HEK293 (cell line): ENCODE data around the gene COA6.
A peak's percentile ranks its signal among the peaks of the same experiment; 100 is the strongest.

Experiments
- CTCF ChIA-PET: fragments of 350-600 bp; formaldehyde crosslinking; extraction: SDS; loops from one replicate; lab custom pipeline; 2021; ENCODE audit warnings: antibody characterized with exemption; lab: Yijun Ruan, JAX
- POLR2A ChIA-PET: fragments of 300-600 bp; formaldehyde crosslinking; extraction: SDS; loops from one replicate; lab custom pipeline; 2020; ENCODE audit warnings: antibody characterized with exemption, inconsistent platforms; lab: Yijun Ruan, JAX
- H3K27ac ChIP-seq: fragments of 200-500 bp; sonication (Bioruptor generic); 2 replicates; pipeline ENCODE4 v1.5.1; 2014; ENCODE audit warnings: low read depth, low read length, control low read depth, inconsistent platforms; ENCODE audit errors: extremely low read depth
- H3K36me3 ChIP-seq, 2 experiments: fragments of 200-500 bp in 1 of 2; sonication (Bioruptor generic) in 1 of 2; 1 replicate in 1 of 2; 2 replicates in 1 of 2; pipeline ENCODE4 v1.5.1; 2014 to 2017; ENCODE audit warnings: inconsistent platforms in 2 of 2, low read length in 2 of 2; ENCODE audit not compliant: control insufficient read depth in 2 of 2, insufficient read depth in 1 of 2
- H3K4me1 ChIP-seq: fragments of 200-500 bp; sonication (Bioruptor generic); 2 replicates; pipeline ENCODE4 v1.5.1; 2014; ENCODE audit warnings: mild to moderate bottlenecking, low read length, inconsistent platforms; ENCODE audit not compliant: control insufficient read depth, insufficient read depth
- H3K4me3 ChIP-seq: 2 replicates; pipeline ENCODE4 v1.5.1; 2011; ENCODE audit warnings: low read depth, mild to moderate bottlenecking, control low read depth, low read length, moderate library complexity
- H3K9me3 ChIP-seq: fragments of 200-500 bp; sonication (Bioruptor generic); 2 replicates; pipeline ENCODE4 v1.5.1; 2014; ENCODE audit warnings: low read depth, low read length, inconsistent platforms; ENCODE audit not compliant: control insufficient read depth, insufficient read depth
- GLI4 ChIP-seq: fragments of 450-650 bp; formaldehyde crosslinking; IDR thresholded peaks from 2 replicates; pipeline ENCODE4 v1.5.1; 2016; ENCODE audit warnings: missing biosample characterization, missing genetic modification characterization
- KLF1 ChIP-seq: fragments of 450-650 bp; formaldehyde crosslinking; IDR thresholded peaks from 2 replicates; pipeline ENCODE4 v1.5.1; 2016; ENCODE audit warnings: missing biosample characterization, missing genetic modification characterization
- KLF16 ChIP-seq: fragments of 450-650 bp; formaldehyde crosslinking; IDR thresholded peaks from 2 replicates; pipeline ENCODE4 v1.5.1; 2017; ENCODE audit warnings: missing biosample characterization, missing genetic modification characterization
- KLF9 ChIP-seq: fragments of 450-650 bp; formaldehyde crosslinking; IDR thresholded peaks from 2 replicates; pipeline ENCODE4 v1.5.1; 2016; ENCODE audit warnings: missing biosample characterization, missing genetic modification characterization, low read depth
- MEIS1 ChIP-seq: sonication (generic); formaldehyde crosslinking; IDR thresholded peaks from 2 replicates; pipeline ENCODE4 v1.8.1; 2022; ENCODE audit warnings: missing genetic modification reagents, mild to moderate bottlenecking, borderline replicate concordance
- MZF1 ChIP-seq: fragments of 450-650 bp; formaldehyde crosslinking; IDR thresholded peaks from 2 replicates; pipeline ENCODE4 v1.5.1; 2017; ENCODE audit warnings: missing biosample characterization, missing genetic modification characterization, borderline replicate concordance
- PRDM4 ChIP-seq: fragments of 450-650 bp; formaldehyde crosslinking; IDR thresholded peaks from 2 replicates; pipeline ENCODE4 v1.5.1; 2017; ENCODE audit warnings: missing biosample characterization, missing genetic modification characterization
- REST ChIP-seq: fragments of 450-650 bp; formaldehyde crosslinking; IDR thresholded peaks from 2 replicates; pipeline ENCODE4 v1.5.1; 2016; ENCODE audit warnings: missing biosample characterization, missing genetic modification characterization
- WT1 ChIP-seq: fragments of 450-650 bp; formaldehyde crosslinking; IDR thresholded peaks from 2 replicates; pipeline ENCODE4 v1.5.1; 2016; ENCODE audit warnings: missing biosample characterization, missing genetic modification characterization
- ZBTB17 ChIP-seq: fragments of 450-650 bp; formaldehyde crosslinking; IDR thresholded peaks from 2 replicates; pipeline ENCODE4 v1.5.1; 2016; ENCODE audit warnings: missing biosample characterization, missing genetic modification characterization
- ZIC2 ChIP-seq: fragments of 450-650 bp; formaldehyde crosslinking; IDR thresholded peaks from 2 replicates; pipeline ENCODE4 v1.5.1; 2016; ENCODE audit warnings: missing biosample characterization, missing genetic modification characterization
- ZNF133 ChIP-seq: fragments of 450-650 bp; formaldehyde crosslinking; IDR thresholded peaks from 2 replicates; pipeline ENCODE4 v1.5.1; 2016; ENCODE audit warnings: missing biosample characterization, missing genetic modification characterization
- ZNF174 ChIP-seq: fragments of 450-650 bp; formaldehyde crosslinking; IDR thresholded peaks from 2 replicates; pipeline ENCODE4 v1.5.0; 2017; ENCODE audit warnings: missing biosample characterization, mild to moderate bottlenecking, missing genetic modification characterization
- ZNF175 ChIP-seq: fragments of 450-650 bp; formaldehyde crosslinking; IDR thresholded peaks from 2 replicates; pipeline ENCODE4 v1.5.1; 2016; ENCODE audit warnings: missing biosample characterization, missing genetic modification characterization
- ZNF214 ChIP-seq: fragments of 450-650 bp; formaldehyde crosslinking; IDR thresholded peaks from 2 replicates; pipeline ENCODE4 v1.5.1; 2017; ENCODE audit warnings: missing biosample characterization, mild to moderate bottlenecking, missing genetic modification characterization, borderline replicate concordance
- ZNF23 ChIP-seq: fragments of 450-650 bp; formaldehyde crosslinking; IDR thresholded peaks from 2 replicates; pipeline ENCODE4 v1.5.1; 2016; ENCODE audit warnings: missing biosample characterization, missing genetic modification characterization, borderline replicate concordance
- ZNF561 ChIP-seq: fragments of 450-650 bp; IDR thresholded peaks from 2 replicates; pipeline ENCODE4 v1.5.1; 2018; ENCODE audit warnings: missing biosample characterization, missing genetic modification characterization, borderline replicate concordance
- ZNF571 ChIP-seq: fragments of 450-650 bp; formaldehyde crosslinking; IDR thresholded peaks from 2 replicates; pipeline ENCODE4 v1.5.0; 2017; ENCODE audit warnings: missing biosample characterization, missing genetic modification characterization
- ZNF585B ChIP-seq: fragments of 450-650 bp; formaldehyde crosslinking; IDR thresholded peaks from 2 replicates; pipeline ENCODE4 v1.5.1; 2016; ENCODE audit warnings: missing biosample characterization, missing genetic modification characterization
- ZNF626 ChIP-seq: fragments of 450-650 bp; sonication (Bioruptor Pico); formaldehyde crosslinking; IDR thresholded peaks from 2 replicates; pipeline ENCODE4 v1.5.1; 2018; ENCODE audit warnings: missing biosample characterization, missing genetic modification characterization, inconsistent platforms
- ZNF639 ChIP-seq: fragments of 450-650 bp; formaldehyde crosslinking; IDR thresholded peaks from 2 replicates; pipeline ENCODE4 v1.5.1; 2016; ENCODE audit warnings: missing biosample characterization, missing genetic modification characterization
- ZNF658 ChIP-seq: fragments of 450-650 bp; formaldehyde crosslinking; IDR thresholded peaks from 2 replicates; pipeline ENCODE4; 2016; ENCODE audit warnings: missing biosample characterization, missing genetic modification characterization
- ZNF660 ChIP-seq: fragments of 450-650 bp; IDR thresholded peaks from 2 replicates; pipeline ENCODE4 v1.5.1; 2018; ENCODE audit warnings: missing biosample characterization, mild to moderate bottlenecking, missing genetic modification characterization
- ZNF704 ChIP-seq: fragments of 450-650 bp; formaldehyde crosslinking; IDR thresholded peaks from 2 replicates; pipeline ENCODE4 v1.5.1; 2016; ENCODE audit warnings: missing biosample characterization, missing genetic modification characterization
- ZNF76 ChIP-seq: fragments of 450-650 bp; formaldehyde crosslinking; IDR thresholded peaks from 2 replicates; pipeline ENCODE4; 2016; ENCODE audit warnings: low read depth, missing biosample characterization, missing genetic modification characterization, borderline replicate concordance
- ZNF843 ChIP-seq: fragments of 450-650 bp; formaldehyde crosslinking; IDR thresholded peaks from 2 replicates; pipeline ENCODE4 v1.5.1; 2016; ENCODE audit warnings: missing biosample characterization, missing genetic modification characterization
- ZXDB ChIP-seq: fragments of 450-650 bp; formaldehyde crosslinking; IDR thresholded peaks from 2 replicates; pipeline ENCODE4 v1.5.1; 2016; ENCODE audit warnings: missing biosample characterization, missing genetic modification characterization

The COA6 gene

GRCh38 chr1:234373064-234373958, at the start of gene COA6:
Gene COA6, plus strand, starts transcription at chr1:234373456. Its CDS starts 11 bp downstream, at chr1:234373467.
- Histone ChIP-seq H3K27ac (peak within 1 kb of the TSS; percentile 85), H3K4me3 (peak within 1 kb of the TSS; percentile 95), H3K9me3 (no peaks in the 10 kb centered on the region), H3K4me1 (no peaks in the 10 kb centered on the region), H3K36me3 (peaks cover 18 to 34% of the 10 kb centered on the region in 2 experiments)
- POLR2A ChIA-PET: interaction anchor here (0.6 to 2.3 kb wide), 19 partner anchors 9 to 1131 kb away, joined by 3 to 16 read pairs (median 4); partner anchors contain the start of genes B3GALNT2 and TARBP1
- CTCF ChIA-PET: interaction anchor here (0.6 to 2.6 kb wide), 10 partner anchors 10 to 1004 kb away, joined by 3 to 13 read pairs (median 4); no protein-coding TSS in a partner anchor
- TF ChIP-seq KLF9 (no peak; the same call in 1 of the 2 replicates), KLF1 (peak; percentile 66), ZNF843 (peak; percentile 53; the same call in 1 of the 2 replicates), ZNF658 (tag by site-specific recombination) (no peak), WT1 (tag by site-specific recombination) (peak; percentile 71), PRDM4 (tag by site-specific recombination) (no peak; the same call in 1 of the 2 replicates), ZNF660 (tag by site-specific recombination) (peak; percentile 95), ZNF175 (tag by site-specific recombination) (no peak), ZXDB (tag by site-specific recombination) (peak; percentile 98), MZF1 (tag by site-specific recombination) (0 out of 2 replicates have a peak, but pooled peaks have one; percentile 66), ZNF639 (tag by site-specific recombination) (peak; percentile 75), ZNF571 (tag by site-specific recombination) (no peak), KLF16 (tag by site-specific recombination) (peak; percentile 100), ZNF585B (tag by site-specific recombination) (no peak), ZNF174 (tag by site-specific recombination) (no peak), MEIS1 (CRISPR knock-in tag) (no peak), ZNF561 (tag by site-specific recombination) (peak; percentile 95), ZNF704 (tag by site-specific recombination) (no peak), GLI4 (peak; percentile 90), ZNF214 (no peak), ZIC2 (tag by site-specific recombination) (peak; percentile 84), ZBTB17 (tag by site-specific recombination) (peak; percentile 96), ZNF626 (tag by site-specific recombination) (no peak), REST (tag by site-specific recombination) (peak; percentile 45; the same call in 1 of the 2 replicates), ZNF76 (tag by site-specific recombination) (peak; percentile 72), ZNF23 (tag by site-specific recombination) (no peak), ZNF133 (tag by site-specific recombination) (peak; percentile 49; the same call in 1 of the 2 replicates)
